ENCODE results near the gene RPL29.

RPL29 gene

GRCh38 chr3:51955175-51955892 lies 40.4 kb downstream of the RPL29 start, which contains the start of gene GPR62:
Gene GPR62 (plus strand): TSS chr3:51955381. CDS start chr3:51955653, 272 bp downstream.
- TF ChIP-seq CTCF (IDR thresholded peaks at IDR 0.05; ENCODE audit: low read depth, low read length), result no peak
- Histone ChIP-seq H3K27ac (peak within 1 kb of the TSS; percentile 64), H3K9me3 (ENCODE audit: severe bottlenecking) (no peaks in the 10 kb centered on the region), H3K36me3 (peaks cover 54% of the 10 kb centered on the region), H3K27me3 (ENCODE audit: insufficient read depth, low read depth, severe bottlenecking) (no peaks in the 10 kb centered on the region), H3K4me3 (ENCODE audit: low read depth, low read length) (no peak within 1 kb of the TSS)
- DNase-seq, result no peak

- peaks cover 48% of the 10 kb centered on the region for H3K36me3 ChIP-seq
- no peak for TF ChIP-seq CTCF (IDR thresholded peaks at IDR 0.05; ENCODE audit: low read depth, low read length)
- H3K27ac ChIP-seq, result peak overlapping the region; percentile 64
- H3K27me3 ChIP-seq (ENCODE audit: insufficient read depth, low read depth, severe bottlenecking), result no peaks in the 10 kb centered on the region
- no peak for DNase-seq
- H3K9me3 ChIP-seq (ENCODE audit: severe bottlenecking), result no peaks in the 10 kb centered on the region
- no peak overlapping the region for H3K4me3 ChIP-seq (ENCODE audit: low read depth, low read length)
Observed at GRCh38 chr3:51954713-51955112, 41.0 kb downstream of the RPL29 start.

- H3K36me3 ChIP-seq, result peaks cover 42% of the 10 kb centered on the region
- no peak overlapping the region for H3K4me3 ChIP-seq (ENCODE audit: low read depth, low read length)
- no peak for TF ChIP-seq CTCF (IDR thresholded peaks at IDR 0.05; ENCODE audit: low read depth, low read length)
- DNase-seq, result no peak
- no peaks in the 10 kb centered on the region for H3K9me3 ChIP-seq (ENCODE audit: severe bottlenecking)
- H3K27me3 ChIP-seq (ENCODE audit: insufficient read depth, low read depth, severe bottlenecking), result no peaks in the 10 kb centered on the region
- peak overlapping the region; percentile 64 for H3K27ac ChIP-seq
Observed at GRCh38 chr3:51954105-51954504, 41.6 kb downstream of the RPL29 start.

GRCh38 chr3:51953445-51953844 lies 42.2 kb downstream of the RPL29 start:
- TF ChIP-seq CTCF (IDR thresholded peaks at IDR 0.05; ENCODE audit: low read depth, low read length), result no peak
- no peak overlapping the region for H3K4me3 ChIP-seq (ENCODE audit: low read depth, low read length)
- no peaks in the 10 kb centered on the region for H3K27me3 ChIP-seq (ENCODE audit: insufficient read depth, low read depth, severe bottlenecking)
- H3K27ac ChIP-seq, result peak overlapping the region; percentile 64
- no peaks in the 10 kb centered on the region for H3K9me3 ChIP-seq (ENCODE audit: severe bottlenecking)
- peaks cover 35% of the 10 kb centered on the region for H3K36me3 ChIP-seq
- no peak for DNase-seq

- Histone ChIP-seq H3K36me3 (peaks cover 10% of the 10 kb centered on the region), H3K4me3 (ENCODE audit: low read depth, low read length) (no peak overlapping the region), H3K9me3 (ENCODE audit: severe bottlenecking) (no peaks in the 10 kb centered on the region), H3K27ac (no peak overlapping the region), H3K27me3 (ENCODE audit: insufficient read depth, low read depth, severe bottlenecking) (no peaks in the 10 kb centered on the region)
- DNase-seq, result no peak
- no peak for TF ChIP-seq CTCF (IDR thresholded peaks at IDR 0.05; ENCODE audit: low read depth, low read length)
Observed at GRCh38 chr3:51950899-51951298, 44.8 kb downstream of the RPL29 start.

- TF ChIP-seq CTCF (IDR thresholded peaks at IDR 0.05; ENCODE audit: low read depth, low read length), result no peak
- Histone ChIP-seq H3K36me3 (no peaks in the 10 kb centered on the region; the same call in 1 of the 2 replicates), H3K9me3 (ENCODE audit: severe bottlenecking) (no peaks in the 10 kb centered on the region), H3K27me3 (ENCODE audit: insufficient read depth, low read depth, severe bottlenecking) (no peaks in the 10 kb centered on the region), H3K4me3 (ENCODE audit: low read depth, low read length) (no peak overlapping the region), H3K27ac (no peak overlapping the region)
- no peak for DNase-seq
Observed at GRCh38 chr3:51949121-51949520, 46.6 kb downstream of the RPL29 start.

Data from WERI-Rb-1 (cell line).